Liver (tissue), 9 donors: ENCODE results near the gene GALNTL6. TPM values are rescaled to one million over a fixed set of nuclear protein-coding genes. Genes with fewer than 3 reads are reported as not detected.

Experiments used
- DNase-seq: peaks from one replicate; pipeline ENCODE4 v3.0.0-alpha.2; 2017; ENCODE audit warnings: low spot score
- H3K27ac ChIP-seq, 2 donors: one replicate each; pipeline ENCODE4 v1.7.0; 2013; ENCODE audit warnings: inconsistent platforms in 2 of 2, low read length in 2 of 2, control low read depth in 1 of 2, low read depth in 1 of 2, mild to moderate bottlenecking in 1 of 2
- H3K27me3 ChIP-seq, 4 donors: one replicate each; pipeline versions ENCODE4 v1.6.1 to v1.7.0; 2013; ENCODE audit warnings: low read length in 3 of 4, inconsistent platforms in 1 of 4, mild to moderate bottlenecking in 1 of 4, moderate library complexity in 1 of 4; ENCODE audit not compliant: control insufficient read depth in 4 of 4, insufficient read depth in 4 of 4
- H3K36me3 ChIP-seq, 4 donors: one replicate each; pipeline versions ENCODE4 v1.6.1 to v1.7.0; 2013; ENCODE audit warnings: low read length in 3 of 4, mild to moderate bottlenecking in 3 of 4, low read depth in 1 of 4, moderate library complexity in 1 of 4; ENCODE audit not compliant: control insufficient read depth in 4 of 4, insufficient read depth in 3 of 4
- H3K4me1 ChIP-seq, 4 donors: one replicate each; pipeline versions ENCODE4 v1.6.1 to v1.7.0; 2013; ENCODE audit warnings: low read length in 3 of 4, mild to moderate bottlenecking in 3 of 4, moderate library complexity in 1 of 4; ENCODE audit not compliant: control insufficient read depth in 4 of 4, insufficient read depth in 4 of 4
- H3K4me3 ChIP-seq, 3 donors: one replicate each; pipeline versions ENCODE4 v1.6.1 to v1.7.0; 2013; ENCODE audit warnings: low read length in 3 of 3, control low read depth in 1 of 3, low read depth in 1 of 3, mild to moderate bottlenecking in 1 of 3
- H3K9ac ChIP-seq, 2 donors: one replicate each; pipeline ENCODE4 v1.7.0; 2013; ENCODE audit warnings: low read length in 2 of 2, mild to moderate bottlenecking in 2 of 2, moderate library complexity in 2 of 2, control low read depth in 1 of 2, low read depth in 1 of 2
- H3K9me3 ChIP-seq, 4 donors: one replicate each; pipeline versions ENCODE4 v1.6.1 to v1.7.0; 2013; ENCODE audit warnings: low read length in 3 of 4; ENCODE audit not compliant: control insufficient read depth in 4 of 4
- FOXA2 ChIP-seq: IDR thresholded peaks from 2 replicates; pipeline ENCODE4 v1.6.1; 2016; ENCODE audit warnings: antibody characterized with exemption
- GABPA ChIP-seq, 2 donors: IDR thresholded peaks in 1 of 2; conservative IDR thresholded peaks in 1 of 2; 2 replicates each; pipeline ENCODE4 v1.6.1; 2016; ENCODE audit warnings: antibody characterized with exemption in 2 of 2, mild to moderate bottlenecking in 1 of 2, moderate library complexity in 1 of 2
- HNF4A ChIP-seq, 2 donors: conservative IDR thresholded peaks; 2 replicates each; pipeline ENCODE4 v1.6.1; 2016; ENCODE audit warnings: antibody characterized with exemption in 2 of 2, mild to moderate bottlenecking in 2 of 2
- HNF4G ChIP-seq: IDR thresholded peaks from 2 replicates; pipeline ENCODE4 v1.6.1; 2016; ENCODE audit warnings: antibody characterized with exemption
- JUND ChIP-seq, 2 donors: IDR thresholded peaks; 2 replicates each; pipeline ENCODE4 v1.6.1; 2016; ENCODE audit warnings: antibody characterized with exemption in 2 of 2
- NR2F2 ChIP-seq: IDR thresholded peaks from 2 replicates; pipeline ENCODE4 v1.6.1; 2016; ENCODE audit warnings: antibody characterized with exemption
- SP1 ChIP-seq: IDR thresholded peaks from 2 replicates; pipeline ENCODE4 v1.6.1; 2018; ENCODE audit warnings: antibody characterized with exemption, mild to moderate bottlenecking
- TAF1 ChIP-seq: conservative IDR thresholded peaks from 2 replicates; pipeline ENCODE4 v1.6.1; 2016; ENCODE audit warnings: antibody characterized with exemption, mild to moderate bottlenecking
- YY1 ChIP-seq: IDR thresholded peaks from 2 replicates; pipeline ENCODE4 v1.6.1; 2016; ENCODE audit warnings: antibody characterized with exemption, mild to moderate bottlenecking
- polyA plus RNA-seq, 2 donors: library from polyadenylated mRNA; stranded (reverse) in 1 of 2; unstranded in 1 of 2; fragments of 200-250 nt in 1 of 2; fragments of >200 nt in 1 of 2; fragmentation: Nextera tagmentation in 1 of 2; extraction: Ambion mirVana in 1 of 2; gene quantifications; one replicate each; pipeline versions ENCODE4 v1.2.1 to v1.2.3, GENCODE V29; 2013 to 2015
- total RNA-seq, 2 donors: library from RNA; depleted of rRNA; stranded (reverse); fragments of >200 nt; gene quantifications; one replicate each; pipeline ENCODE4 v1.2.3, GENCODE V29; 2014
- TF ChIP-seq, protein P1 (sequence below): fragments of 150-350 bp; IDR thresholded peaks from 2 replicates; pipeline ENCODE4 v1.5.1; 2017; ENCODE audit warnings: improper control_type of control experiment, low read depth, low read length; ENCODE audit not compliant: missing input control
- TF ChIP-seq, protein P2 (sequence below): IDR thresholded peaks from 2 replicates; pipeline ENCODE4 v1.6.1; 2016; ENCODE audit warnings: antibody characterized with exemption
- TF ChIP-seq, protein P3 (sequence below): IDR thresholded peaks from 2 replicates; pipeline ENCODE4 v1.6.1; 2016; ENCODE audit warnings: antibody characterized with exemption, mild to moderate bottlenecking
- donor health status: healthy.
- donor health status: healthy.
- donor health status: healthy.
- donor health status: healthy.
- donor health status: healthy.

The GALNTL6 gene
- total and polyA plus RNA-seq, 4 donors: 0.06 to 0.08 TPM; not detected in 2

DNA sequence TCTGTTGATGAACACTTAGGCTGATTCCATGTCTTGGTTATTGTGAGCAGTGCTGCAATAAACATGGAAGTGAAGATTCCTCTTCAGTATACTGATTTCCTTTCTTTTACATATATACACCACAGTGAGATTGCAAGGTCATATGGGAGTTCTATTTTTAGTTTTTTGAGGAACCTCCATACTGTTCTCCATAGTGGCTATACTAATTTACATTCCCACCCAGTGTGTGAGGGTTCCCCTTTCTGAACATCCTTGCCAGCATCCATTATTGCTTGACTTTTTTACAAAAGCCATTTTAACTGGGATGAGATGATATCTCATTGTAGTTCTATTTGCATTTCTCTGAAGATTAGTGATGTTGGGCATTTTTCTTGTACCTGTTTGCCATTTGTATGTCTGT is 1274.9 kb downstream of the GALNTL6 start:
- no peak for DNase-seq

More for the DNA sequence above, 1274.9 kb downstream of the GALNTL6 start:
- TF ChIP-seq, protein P1, sequence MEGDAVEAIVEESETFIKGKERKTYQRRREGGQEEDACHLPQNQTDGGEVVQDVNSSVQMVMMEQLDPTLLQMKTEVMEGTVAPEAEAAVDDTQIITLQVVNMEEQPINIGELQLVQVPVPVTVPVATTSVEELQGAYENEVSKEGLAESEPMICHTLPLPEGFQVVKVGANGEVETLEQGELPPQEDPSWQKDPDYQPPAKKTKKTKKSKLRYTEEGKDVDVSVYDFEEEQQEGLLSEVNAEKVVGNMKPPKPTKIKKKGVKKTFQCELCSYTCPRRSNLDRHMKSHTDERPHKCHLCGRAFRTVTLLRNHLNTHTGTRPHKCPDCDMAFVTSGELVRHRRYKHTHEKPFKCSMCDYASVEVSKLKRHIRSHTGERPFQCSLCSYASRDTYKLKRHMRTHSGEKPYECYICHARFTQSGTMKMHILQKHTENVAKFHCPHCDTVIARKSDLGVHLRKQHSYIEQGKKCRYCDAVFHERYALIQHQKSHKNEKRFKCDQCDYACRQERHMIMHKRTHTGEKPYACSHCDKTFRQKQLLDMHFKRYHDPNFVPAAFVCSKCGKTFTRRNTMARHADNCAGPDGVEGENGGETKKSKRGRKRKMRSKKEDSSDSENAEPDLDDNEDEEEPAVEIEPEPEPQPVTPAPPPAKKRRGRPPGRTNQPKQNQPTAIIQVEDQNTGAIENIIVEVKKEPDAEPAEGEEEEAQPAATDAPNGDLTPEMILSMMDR: no peak
- no peak for TF ChIP-seq SP1
- TF ChIP-seq TAF1: no peak
- no peak for TF ChIP-seq JUND (IDR thresholded peaks at IDR 0.05)
- no peak for TF ChIP-seq FOXA2
- TF ChIP-seq, protein P2, sequence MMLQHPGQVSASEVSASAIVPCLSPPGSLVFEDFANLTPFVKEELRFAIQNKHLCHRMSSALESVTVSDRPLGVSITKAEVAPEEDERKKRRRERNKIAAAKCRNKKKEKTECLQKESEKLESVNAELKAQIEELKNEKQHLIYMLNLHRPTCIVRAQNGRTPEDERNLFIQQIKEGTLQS: no peak
- TF ChIP-seq HNF4G: no peak
- TF ChIP-seq YY1: no peak
- no peak for TF ChIP-seq HNF4A (conservative IDR thresholded peaks at IDR 0.05)
- TF ChIP-seq, protein P3, sequence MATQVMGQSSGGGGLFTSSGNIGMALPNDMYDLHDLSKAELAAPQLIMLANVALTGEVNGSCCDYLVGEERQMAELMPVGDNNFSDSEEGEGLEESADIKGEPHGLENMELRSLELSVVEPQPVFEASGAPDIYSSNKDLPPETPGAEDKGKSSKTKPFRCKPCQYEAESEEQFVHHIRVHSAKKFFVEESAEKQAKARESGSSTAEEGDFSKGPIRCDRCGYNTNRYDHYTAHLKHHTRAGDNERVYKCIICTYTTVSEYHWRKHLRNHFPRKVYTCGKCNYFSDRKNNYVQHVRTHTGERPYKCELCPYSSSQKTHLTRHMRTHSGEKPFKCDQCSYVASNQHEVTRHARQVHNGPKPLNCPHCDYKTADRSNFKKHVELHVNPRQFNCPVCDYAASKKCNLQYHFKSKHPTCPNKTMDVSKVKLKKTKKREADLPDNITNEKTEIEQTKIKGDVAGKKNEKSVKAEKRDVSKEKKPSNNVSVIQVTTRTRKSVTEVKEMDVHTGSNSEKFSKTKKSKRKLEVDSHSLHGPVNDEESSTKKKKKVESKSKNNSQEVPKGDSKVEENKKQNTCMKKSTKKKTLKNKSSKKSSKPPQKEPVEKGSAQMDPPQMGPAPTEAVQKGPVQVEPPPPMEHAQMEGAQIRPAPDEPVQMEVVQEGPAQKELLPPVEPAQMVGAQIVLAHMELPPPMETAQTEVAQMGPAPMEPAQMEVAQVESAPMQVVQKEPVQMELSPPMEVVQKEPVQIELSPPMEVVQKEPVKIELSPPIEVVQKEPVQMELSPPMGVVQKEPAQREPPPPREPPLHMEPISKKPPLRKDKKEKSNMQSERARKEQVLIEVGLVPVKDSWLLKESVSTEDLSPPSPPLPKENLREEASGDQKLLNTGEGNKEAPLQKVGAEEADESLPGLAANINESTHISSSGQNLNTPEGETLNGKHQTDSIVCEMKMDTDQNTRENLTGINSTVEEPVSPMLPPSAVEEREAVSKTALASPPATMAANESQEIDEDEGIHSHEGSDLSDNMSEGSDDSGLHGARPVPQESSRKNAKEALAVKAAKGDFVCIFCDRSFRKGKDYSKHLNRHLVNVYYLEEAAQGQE: no peak
- TF ChIP-seq NR2F2: no peak
- TF ChIP-seq GABPA (IDR thresholded peaks at IDR 0.05 in 1 of 2, conservative IDR thresholded peaks at IDR 0.05 in 1 of 2): no peak
- no peaks in the 10 kb centered on the region for H3K9me3 ChIP-seq
- no peaks in the 10 kb centered on the region for H3K36me3 ChIP-seq
- no peak overlapping the region for H3K27ac ChIP-seq
- no peak overlapping the region for H3K4me3 ChIP-seq
- no peaks in the 10 kb centered on the region for H3K4me1 ChIP-seq
- H3K9ac ChIP-seq: no peak overlapping the region
- H3K27me3 ChIP-seq: peaks cover 0 to 3% (median 0%) of the 10 kb centered on the region in 4 donors
